Muscle of leg (tissue), 16 donors: ENCODE results near the gene TM9SF1. TPM values are rescaled to one million over a fixed set of nuclear protein-coding genes. Genes with fewer than 3 reads are reported as not detected.

Source experiments
- DNase-seq: peaks from one replicate; pipeline ENCODE4 v3.0.0; 2013
- H3K27ac ChIP-seq: one replicate; pipeline ENCODE4 v1.5.1; 2013; ENCODE audit warnings: mild to moderate bottlenecking, low read length, control low read depth
- H3K27me3 ChIP-seq: one replicate; pipeline ENCODE4 v1.6.1; 2013; ENCODE audit warnings: low read length; ENCODE audit not compliant: control insufficient read depth, insufficient read depth
- H3K36me3 ChIP-seq: one replicate; pipeline ENCODE4 v1.6.1; 2013; ENCODE audit warnings: low read length; ENCODE audit not compliant: control insufficient read depth, insufficient read depth
- H3K4me1 ChIP-seq: one replicate; pipeline ENCODE4 v1.6.1; 2013; ENCODE audit warnings: low read length; ENCODE audit not compliant: control insufficient read depth, insufficient read depth
- H3K4me3 ChIP-seq: one replicate; pipeline ENCODE4 v1.5.1; 2013; ENCODE audit warnings: low read length, control low read depth
- H3K9me3 ChIP-seq: replicated peaks from 2 replicates; pipeline ENCODE4 v1.6.1; 2013; ENCODE audit warnings: low read depth, low read length; ENCODE audit not compliant: control insufficient read depth
- WGBS: methylation state at CpG from one replicate; pipeline ENCODE4 v1.1.5; 2013; ENCODE audit warnings: missing lambda C conversion rate; ENCODE audit not compliant: insufficient coverage; 5-methylcytosine and 5-hydroxymethylcytosine counted together
- long read RNA-seq, 11 donors: transcript quantifications; one replicate each; lab custom pipeline, GENCODE V29; 2026
- polyA plus RNA-seq, 8 donors: library from polyadenylated mRNA; unstranded; fragments of 120-200 nt; gene quantifications; one replicate each; pipeline versions ENCODE4 v1.2.1 to v1.2.3, GENCODE V29; 2013; ENCODE audit warnings: inconsistent platforms in 1 of 8, low replicate concordance in 1 of 8; ENCODE audit not compliant: insufficient read length in 8 of 8, insufficient read depth in 1 of 8
- total RNA-seq: library from RNA; stranded (reverse); fragments of 120-200 nt; gene quantifications from one replicate; pipeline ENCODE4 v1.2.4, GENCODE V29; 2013

The TM9SF1 gene
- total RNA-seq: 29.6 TPM
- polyA plus RNA-seq: 10 to 100 TPM; 14.7 to 22.2 (median 20.1) TPM
- long read RNA-seq, donor 1, partial matches to known transcripts: 0 of 2 reads
- long read RNA-seq, donor 1, other reads (novel, unspliced or antisense): 0 of 2 reads
- long read RNA-seq, donor 2, partial matches to known transcripts: 0 of 1 reads
- long read RNA-seq, donor 2, other reads (novel, unspliced or antisense): 0 of 1 reads
- long read RNA-seq, donor 3, transcript TM9SF1-201 (6 exons, 2,452 nt): major isoform, 7 of 14 reads
- long read RNA-seq, donor 3, partial matches to known transcripts: 5 of 14 reads
- long read RNA-seq, donor 3, other reads (novel, unspliced or antisense): 0 of 14 reads
- long read RNA-seq, donor 4, partial matches to known transcripts: 0 of 4 reads
- long read RNA-seq, donor 4, other reads (novel, unspliced or antisense): 0 of 4 reads
- long read RNA-seq, donor 5, transcript TM9SF1-201 (6 exons, 2,452 nt): major isoform, 10 of 34 reads
- long read RNA-seq, donor 5, partial matches to known transcripts: 24 of 34 reads
- long read RNA-seq, donor 5, other reads (novel, unspliced or antisense): 0 of 34 reads
- long read RNA-seq, donor 6, partial matches to known transcripts: 7 of 11 reads
- long read RNA-seq, donor 6, other reads (novel, unspliced or antisense): 0 of 11 reads
- long read RNA-seq, donor 7, transcript TM9SF1-201 (6 exons, 2,452 nt): major isoform, 5 of 13 reads
- long read RNA-seq, donor 7, partial matches to known transcripts: 7 of 13 reads
- long read RNA-seq, donor 7, other reads (novel, unspliced or antisense): 0 of 13 reads
- long read RNA-seq, donor 8, partial matches to known transcripts: 0 of 2 reads
- long read RNA-seq, donor 8, other reads (novel, unspliced or antisense): 0 of 2 reads
- long read RNA-seq, donor 9, partial matches to known transcripts: 0 of 4 reads
- long read RNA-seq, donor 9, other reads (novel, unspliced or antisense): 0 of 4 reads
- long read RNA-seq, donor 10, transcript TM9SF1-201 (6 exons, 2,452 nt): major isoform, 10 of 13 reads
- long read RNA-seq, donor 10, partial matches to known transcripts: 0 of 13 reads
- long read RNA-seq, donor 10, other reads (novel, unspliced or antisense): 0 of 13 reads
- long read RNA-seq, donor 11, transcript TM9SF1-201 (6 exons, 2,452 nt): major isoform, 6 of 14 reads
- long read RNA-seq, donor 11, partial matches to known transcripts: 6 of 14 reads
- long read RNA-seq, donor 11, other reads (novel, unspliced or antisense): 0 of 14 reads

- no peaks in the 10 kb centered on the region for H3K9me3 ChIP-seq
- no peaks in the 10 kb centered on the region for H3K27me3 ChIP-seq
- peaks cover 14% of the 10 kb centered on the region for H3K4me1 ChIP-seq
- H3K4me3 ChIP-seq: peak within 1 kb of the TSS; percentile 77
- peaks cover 34% of the 10 kb centered on the region for H3K36me3 ChIP-seq
- DNase-seq: peak; percentile 96
- under 1% methylated on average over 84 of the region's 89 CpGs for WGBS
- peak within 1 kb of the TSS; percentile 93 for H3K27ac ChIP-seq
Measured at GRCh38 chr14:24195186-24196070, at the start of gene TM9SF1. Gene TM9SF1 (minus strand): TSS chr14:24195441. CDS start chr14:24195019, 422 bp downstream.

- H3K4me3 ChIP-seq: peak overlapping the region; percentile 86
- H3K4me1 ChIP-seq: peaks cover 29% of the 10 kb centered on the region
- no peaks in the 10 kb centered on the region for H3K9me3 ChIP-seq
- no peaks in the 10 kb centered on the region for H3K27me3 ChIP-seq
- H3K27ac ChIP-seq: peak overlapping the region; percentile 99
- 60% methylated on average over 2 of the region's 10 CpGs for WGBS
- peaks cover 28% of the 10 kb centered on the region for H3K36me3 ChIP-seq
- DNase-seq: peak; percentile 39
Measured at GRCh38 chr14:24243336-24243836, 48.1 kb upstream of the TM9SF1 start.

DNA sequence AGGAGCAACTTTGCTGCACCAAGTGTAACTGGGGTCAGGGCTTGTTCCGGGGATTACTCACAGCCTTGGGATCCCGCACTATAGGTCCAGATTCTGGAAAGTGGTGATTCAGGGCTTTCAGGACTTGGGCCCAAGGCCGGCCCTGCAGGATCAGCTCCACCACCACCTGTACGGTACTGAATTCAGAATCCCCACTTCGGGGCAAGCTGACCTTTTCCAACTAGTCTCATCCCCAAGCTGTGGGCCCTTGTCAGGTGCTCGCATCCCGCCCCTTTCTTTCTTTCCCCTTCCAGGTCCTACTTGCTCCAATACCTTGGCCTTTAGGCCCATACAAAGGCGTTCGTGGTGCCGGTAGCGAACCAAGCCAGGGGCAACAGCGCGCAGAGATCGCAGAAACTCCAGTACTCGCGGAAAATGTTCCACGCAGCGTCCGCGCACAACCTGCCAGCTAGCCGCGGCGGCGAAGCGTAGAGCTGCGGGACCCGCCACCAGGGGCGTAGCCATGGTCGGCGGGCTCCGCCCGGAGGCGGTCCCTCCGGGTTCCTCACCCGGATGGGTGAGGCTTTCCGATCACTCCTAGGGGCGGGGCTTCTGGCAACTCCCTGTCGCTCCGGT, 46.7 kb upstream of the TM9SF1 start:
- H3K4me3 ChIP-seq: peak overlapping the region; percentile 86
- 1% methylated on average over 37 of the region's 39 CpGs for WGBS
- no peaks in the 10 kb centered on the region for H3K9me3 ChIP-seq
- H3K27ac ChIP-seq: peak overlapping the region; percentile 99
- H3K27me3 ChIP-seq: no peaks in the 10 kb centered on the region
- H3K4me1 ChIP-seq: peaks cover 29% of the 10 kb centered on the region
- DNase-seq: peak; percentile 97
- peaks cover 43% of the 10 kb centered on the region for H3K36me3 ChIP-seq

DNA sequence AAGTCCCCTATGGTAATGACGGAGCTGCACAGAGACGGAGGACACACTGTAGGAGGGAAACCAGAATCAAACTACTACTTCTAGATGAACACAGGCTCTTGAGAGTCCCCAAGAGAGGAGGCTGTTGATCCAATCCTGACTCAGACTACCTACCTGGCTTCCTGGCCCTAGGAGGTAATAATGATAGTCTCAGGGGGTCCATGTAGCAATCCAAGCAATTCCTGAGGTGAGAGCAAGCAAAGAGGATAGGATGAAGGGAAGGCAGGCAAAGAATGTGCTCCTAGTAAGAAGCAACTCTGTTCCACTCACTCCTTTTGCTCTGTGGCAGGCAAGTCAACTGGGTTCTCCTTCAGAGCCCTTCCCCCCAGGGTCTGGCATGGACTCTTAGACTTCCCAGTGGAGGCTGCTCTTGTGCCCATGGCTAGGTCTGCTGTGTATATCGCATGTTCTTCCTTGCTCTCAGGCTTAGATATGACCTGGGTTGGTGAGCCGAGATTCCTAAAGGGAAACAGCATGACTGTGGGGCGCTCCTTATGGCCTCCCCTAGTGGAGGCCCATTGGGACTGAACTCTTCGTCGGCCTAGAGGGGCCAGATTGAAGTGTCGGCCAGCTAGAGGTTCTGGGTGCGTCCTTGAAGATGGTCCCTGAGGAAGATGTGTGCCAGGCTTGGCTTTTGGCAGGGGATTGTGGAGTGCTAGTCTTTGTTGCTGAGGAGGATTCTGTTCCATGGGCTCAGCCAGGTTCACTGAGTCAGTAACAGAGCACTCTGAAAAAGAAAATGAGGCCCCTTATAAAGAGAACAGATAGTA, 45.1 kb upstream of the TM9SF1 start:
- DNase-seq: peak; percentile 23
- no peaks in the 10 kb centered on the region for H3K9me3 ChIP-seq
- peaks cover 29% of the 10 kb centered on the region for H3K4me1 ChIP-seq
- 80% methylated on average over 6 of the region's 9 CpGs for whole genome bisulfite sequencing
- no peak overlapping the region for H3K4me3 ChIP-seq
- H3K27ac ChIP-seq: no peak overlapping the region
- peaks cover 56% of the 10 kb centered on the region for H3K36me3 ChIP-seq
- no peaks in the 10 kb centered on the region for H3K27me3 ChIP-seq

DNA sequence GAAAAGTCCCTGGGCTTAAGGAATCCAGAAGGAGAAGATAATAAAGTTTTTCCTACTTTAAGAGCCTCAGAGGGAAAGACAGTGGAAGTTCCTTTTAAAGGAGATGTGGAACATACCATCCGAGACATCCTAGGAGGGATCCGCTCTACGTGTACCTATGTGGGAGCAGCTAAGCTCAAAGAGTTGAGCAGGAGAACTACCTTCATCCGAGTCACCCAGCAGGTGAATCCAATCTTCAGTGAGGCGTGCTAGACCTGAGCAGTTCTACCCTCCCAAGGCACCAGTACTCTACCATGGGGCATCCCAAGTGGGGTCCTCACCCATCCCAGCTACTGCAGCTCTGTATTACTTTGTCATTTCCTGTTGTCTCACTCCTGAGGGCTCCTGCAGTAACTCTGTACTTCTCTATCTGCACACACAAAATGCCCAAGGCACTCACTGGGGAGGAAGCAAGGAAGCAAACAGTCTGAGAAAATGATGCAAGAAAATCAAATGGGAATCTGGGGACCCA, 43.3 kb upstream of the TM9SF1 start:
- H3K4me1 ChIP-seq: peaks cover 28% of the 10 kb centered on the region
- peaks cover 65% of the 10 kb centered on the region for H3K36me3 ChIP-seq
- WGBS: 82% methylated on average over 4 of the region's 5 CpGs
- H3K4me3 ChIP-seq: no peak overlapping the region
- H3K27me3 ChIP-seq: no peaks in the 10 kb centered on the region
- H3K9me3 ChIP-seq: no peaks in the 10 kb centered on the region
- no peak for DNase-seq
- no peak overlapping the region for H3K27ac ChIP-seq

GRCh38 chr14:24238123-24238522, 42.9 kb upstream of the TM9SF1 start:
- H3K27me3 ChIP-seq: no peaks in the 10 kb centered on the region
- no peak for DNase-seq
- no peaks in the 10 kb centered on the region for H3K9me3 ChIP-seq
- WGBS: 80% methylated on average over 5 of the region's 5 CpGs
- no peak overlapping the region for H3K4me3 ChIP-seq
- no peak overlapping the region for H3K27ac ChIP-seq
- peaks cover 28% of the 10 kb centered on the region for H3K4me1 ChIP-seq
- H3K36me3 ChIP-seq: peaks cover 65% of the 10 kb centered on the region

- no peaks in the 10 kb centered on the region for H3K9me3 ChIP-seq
- no peaks in the 10 kb centered on the region for H3K27me3 ChIP-seq
- no peak overlapping the region for H3K27ac ChIP-seq
- no peak overlapping the region for H3K4me3 ChIP-seq
- H3K4me1 ChIP-seq: peaks cover 27% of the 10 kb centered on the region
- WGBS: 92% methylated on average over 2 of the region's 2 CpGs
- peaks cover 65% of the 10 kb centered on the region for H3K36me3 ChIP-seq
- no peak for DNase-seq
Measured at GRCh38 chr14:24237463-24237955, 42.3 kb upstream of the TM9SF1 start.
